DMS 273 (cell line): ENCODE measurements around the gene MAMDC4.

Source experiments
- DNase-seq: peaks from one replicate; lab custom pipeline; 2025; ENCODE audit not compliant: unreplicated experiment; lab: John Stamatoyannopoulos, UW

The MAMDC4 gene

DNA sequence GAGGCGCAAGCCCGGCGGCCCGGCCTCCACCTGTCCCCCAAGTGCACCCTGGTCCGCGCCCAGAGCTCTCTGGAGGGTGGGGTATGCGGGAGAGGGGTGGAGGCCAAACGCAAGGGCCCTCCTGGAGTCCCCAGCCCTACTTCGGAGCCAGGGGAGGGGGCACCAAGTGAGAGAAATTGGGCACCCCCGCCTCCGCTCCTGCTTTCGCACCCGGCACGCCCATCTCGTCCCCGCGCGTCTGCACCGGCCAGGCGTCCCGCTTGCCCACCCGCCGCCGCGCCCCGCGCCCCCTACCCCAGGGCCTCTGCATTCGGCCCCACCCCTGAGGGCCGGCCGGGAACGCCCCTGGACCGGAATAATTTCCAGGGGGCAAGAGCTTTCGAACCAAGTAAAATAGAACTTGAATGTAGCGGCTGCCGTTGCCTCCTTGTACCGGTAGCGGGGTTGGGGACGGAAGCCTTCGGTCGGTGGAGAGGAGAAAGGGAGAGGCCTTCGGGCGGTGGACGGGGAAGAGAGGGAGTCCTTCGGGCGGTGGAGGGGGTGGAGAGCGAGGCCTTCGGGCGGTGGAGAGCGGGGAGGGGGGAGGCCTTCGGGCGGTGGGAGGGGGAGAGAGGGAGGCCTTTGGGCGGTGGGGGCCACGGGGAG, 3.6 kb upstream of the MAMDC4 start:
- peak; percentile 80 for DNase-seq

- peak; percentile 99 for DNase-seq
Measured at GRCh38 chr9:136849038-136849959, 2.8 kb upstream of the MAMDC4 start, which contains the start of gene PHPT1. PHPT1 (plus strand) TSS chr9:136849409; CDS start chr9:136849431, 22 bp downstream.

- DNase-seq: no peak
Measured at GRCh38 chr9:136849960-136850865, 1.9 kb upstream of the MAMDC4 start.

GRCh38 chr9:136850866-136851775, 1.0 kb upstream of the MAMDC4 start:
- DNase-seq: no peak

- DNase-seq: no peak
Measured at GRCh38 chr9:136852664-136853595, 784 bp downstream of the MAMDC4 start.

GRCh38 chr9:136853596-136854112, 1.5 kb downstream of the MAMDC4 start:
- no peak for DNase-seq

DNA sequence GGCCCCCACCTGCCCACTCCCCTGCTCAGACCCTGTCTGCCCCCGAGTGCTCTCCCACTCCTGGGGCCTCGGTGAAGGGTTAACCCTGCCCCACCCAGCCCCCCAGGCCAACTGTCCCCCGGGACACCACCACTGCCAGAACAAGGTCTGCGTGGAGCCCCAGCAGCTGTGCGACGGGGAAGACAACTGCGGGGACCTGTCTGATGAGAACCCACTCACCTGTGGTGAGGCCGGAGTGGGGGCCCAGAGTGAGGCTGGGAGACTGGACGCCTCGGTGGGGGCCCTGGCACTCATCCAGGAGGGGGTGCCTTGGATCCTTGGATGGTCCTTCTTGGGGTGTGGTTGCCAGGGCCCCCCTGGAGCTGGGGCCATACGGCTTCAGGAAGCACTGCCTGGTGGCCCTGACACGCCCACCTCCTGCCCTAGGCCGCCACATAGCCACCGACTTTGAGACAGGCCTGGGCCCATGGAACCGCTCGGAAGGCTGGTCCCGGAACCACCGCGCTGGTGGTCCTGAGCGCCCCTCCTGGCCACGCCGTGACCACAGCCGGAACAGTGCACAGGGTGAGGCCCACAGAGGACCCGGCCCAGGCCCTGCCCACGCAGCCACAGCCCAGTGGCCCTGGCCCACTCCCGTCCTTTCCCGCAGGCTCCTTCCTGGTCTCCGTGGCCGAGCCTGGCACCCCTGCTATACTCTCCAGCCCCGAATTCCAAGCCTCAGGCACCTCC, 2.1 kb downstream of the MAMDC4 start:
- no peak for DNase-seq

DNA sequence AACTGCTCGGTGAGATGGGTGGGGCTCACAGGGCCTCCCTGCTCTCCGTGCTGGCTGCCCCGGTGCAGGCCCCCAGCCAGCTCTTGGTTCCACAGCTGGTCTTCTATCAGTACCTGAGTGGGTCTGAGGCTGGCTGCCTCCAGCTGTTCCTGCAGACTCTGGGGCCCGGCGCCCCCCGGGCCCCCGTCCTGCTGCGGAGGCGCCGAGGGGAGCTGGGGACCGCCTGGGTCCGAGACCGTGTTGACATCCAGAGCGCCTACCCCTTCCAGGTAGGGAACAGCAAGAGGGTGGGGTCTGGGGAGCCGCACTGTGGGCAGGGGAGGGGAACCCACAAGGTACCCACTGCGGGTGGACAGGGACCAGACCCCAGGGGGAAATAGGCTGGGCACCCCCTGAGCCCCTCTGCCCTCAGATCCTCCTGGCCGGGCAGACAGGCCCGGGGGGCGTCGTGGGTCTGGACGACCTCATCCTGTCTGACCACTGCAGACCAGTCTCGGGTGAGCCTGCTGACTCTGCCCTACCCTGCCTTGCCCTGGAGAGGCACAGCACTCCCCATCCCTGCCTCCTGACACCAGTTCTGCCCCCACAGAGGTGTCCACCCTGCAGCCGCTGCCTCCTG, 2.8 kb downstream of the MAMDC4 start:
- DNase-seq: no peak

DNA sequence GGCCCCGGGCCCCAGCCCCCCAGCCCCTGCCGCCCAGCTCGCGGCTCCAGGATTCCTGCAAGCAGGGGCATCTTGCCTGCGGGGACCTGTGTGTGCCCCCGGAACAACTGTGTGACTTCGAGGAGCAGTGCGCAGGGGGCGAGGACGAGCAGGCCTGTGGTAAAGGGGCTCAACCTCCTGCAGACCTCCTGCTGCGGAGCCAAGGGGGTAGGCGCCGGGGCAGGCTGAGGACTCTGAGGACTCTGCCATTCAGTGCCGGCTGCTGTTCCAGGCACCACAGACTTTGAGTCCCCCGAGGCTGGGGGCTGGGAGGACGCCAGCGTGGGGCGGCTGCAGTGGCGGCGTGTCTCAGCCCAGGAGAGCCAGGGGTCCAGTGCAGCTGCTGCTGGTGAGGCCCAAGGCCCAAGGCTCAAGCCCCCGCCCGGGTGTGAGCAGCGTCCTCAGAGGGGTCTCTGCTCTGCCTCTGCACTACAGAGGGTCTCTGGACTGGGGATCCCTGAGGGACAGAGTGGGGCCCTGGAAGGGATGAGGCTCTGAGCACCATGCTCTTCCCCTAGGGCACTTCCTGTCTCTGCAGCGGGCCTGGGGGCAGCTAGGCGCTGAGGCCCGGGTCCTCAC, 3.4 kb downstream of the MAMDC4 start:
- DNase-seq: no peak

DNA sequence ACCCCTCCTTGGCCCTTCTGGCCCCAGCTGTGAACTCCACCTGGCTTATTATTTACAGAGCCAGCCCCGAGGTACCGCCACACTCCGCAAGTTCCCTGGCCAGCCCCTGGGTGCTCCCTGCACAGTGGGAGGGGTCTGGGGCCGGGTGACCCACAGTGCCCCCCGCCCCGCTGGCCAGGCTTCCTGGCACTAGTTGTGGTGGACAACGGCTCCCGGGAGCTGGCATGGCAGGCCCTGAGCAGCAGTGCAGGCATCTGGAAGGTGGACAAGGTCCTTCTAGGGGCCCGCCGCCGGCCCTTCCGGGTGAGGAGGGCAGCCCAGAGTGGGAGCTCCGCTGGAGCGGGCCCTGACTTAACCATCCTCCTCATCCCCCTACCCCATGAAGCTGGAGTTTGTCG, 3.9 kb downstream of the MAMDC4 start:
- peak; percentile 50 for DNase-seq

DNA sequence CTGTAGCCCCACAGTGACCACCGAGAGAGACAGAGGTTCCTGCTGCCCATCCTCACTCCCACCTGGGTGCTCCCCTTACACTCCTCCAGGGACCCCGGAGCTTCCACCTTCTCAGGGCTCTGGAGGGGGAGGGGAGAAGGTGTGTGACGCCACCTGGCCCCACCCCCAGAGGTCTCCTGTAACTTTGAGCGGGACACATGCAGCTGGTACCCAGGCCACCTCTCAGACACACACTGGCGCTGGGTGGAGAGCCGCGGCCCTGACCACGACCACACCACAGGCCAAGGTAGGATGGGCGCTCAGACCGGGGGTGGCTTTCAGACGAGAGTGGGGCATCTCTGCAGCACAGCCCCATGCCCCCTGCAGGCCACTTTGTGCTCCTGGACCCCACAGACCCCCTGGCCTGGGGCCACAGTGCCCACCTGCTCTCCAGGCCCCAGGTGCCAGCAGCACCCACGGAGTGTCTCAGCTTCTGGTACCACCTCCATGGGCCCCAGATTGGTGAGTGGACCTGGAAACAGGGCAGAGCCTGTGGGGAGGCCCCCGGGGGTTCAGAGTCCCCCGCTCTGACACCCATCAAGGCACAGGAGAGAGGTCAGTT, 4.5 kb downstream of the MAMDC4 start:
- DNase-seq: no peak

GRCh38 chr9:136857166-136857565, 5.0 kb downstream of the MAMDC4 start:
- no peak for DNase-seq

GRCh38 chr9:136857581-136858412, 5.7 kb downstream of the MAMDC4 start:
- DNase-seq: no peak

DNA sequence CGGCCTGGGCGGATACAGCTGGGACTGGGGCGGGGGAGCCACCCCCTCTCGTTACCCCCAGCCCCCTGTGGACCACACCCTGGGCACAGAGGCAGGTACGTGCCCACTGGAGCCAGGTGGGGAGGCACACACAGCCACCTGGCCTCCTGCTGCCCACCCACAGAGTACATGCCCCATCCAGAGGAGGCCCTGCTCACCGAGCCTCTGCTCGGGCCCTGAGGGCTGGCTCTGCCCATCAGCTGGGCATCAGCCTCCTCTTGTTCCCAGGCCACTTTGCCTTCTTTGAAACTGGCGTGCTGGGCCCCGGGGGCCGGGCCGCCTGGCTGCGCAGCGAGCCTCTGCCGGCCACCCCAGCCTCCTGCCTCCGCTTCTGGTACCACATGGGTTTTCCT, 6.3 kb downstream of the MAMDC4 start:
- DNase-seq: no peak

DNA sequence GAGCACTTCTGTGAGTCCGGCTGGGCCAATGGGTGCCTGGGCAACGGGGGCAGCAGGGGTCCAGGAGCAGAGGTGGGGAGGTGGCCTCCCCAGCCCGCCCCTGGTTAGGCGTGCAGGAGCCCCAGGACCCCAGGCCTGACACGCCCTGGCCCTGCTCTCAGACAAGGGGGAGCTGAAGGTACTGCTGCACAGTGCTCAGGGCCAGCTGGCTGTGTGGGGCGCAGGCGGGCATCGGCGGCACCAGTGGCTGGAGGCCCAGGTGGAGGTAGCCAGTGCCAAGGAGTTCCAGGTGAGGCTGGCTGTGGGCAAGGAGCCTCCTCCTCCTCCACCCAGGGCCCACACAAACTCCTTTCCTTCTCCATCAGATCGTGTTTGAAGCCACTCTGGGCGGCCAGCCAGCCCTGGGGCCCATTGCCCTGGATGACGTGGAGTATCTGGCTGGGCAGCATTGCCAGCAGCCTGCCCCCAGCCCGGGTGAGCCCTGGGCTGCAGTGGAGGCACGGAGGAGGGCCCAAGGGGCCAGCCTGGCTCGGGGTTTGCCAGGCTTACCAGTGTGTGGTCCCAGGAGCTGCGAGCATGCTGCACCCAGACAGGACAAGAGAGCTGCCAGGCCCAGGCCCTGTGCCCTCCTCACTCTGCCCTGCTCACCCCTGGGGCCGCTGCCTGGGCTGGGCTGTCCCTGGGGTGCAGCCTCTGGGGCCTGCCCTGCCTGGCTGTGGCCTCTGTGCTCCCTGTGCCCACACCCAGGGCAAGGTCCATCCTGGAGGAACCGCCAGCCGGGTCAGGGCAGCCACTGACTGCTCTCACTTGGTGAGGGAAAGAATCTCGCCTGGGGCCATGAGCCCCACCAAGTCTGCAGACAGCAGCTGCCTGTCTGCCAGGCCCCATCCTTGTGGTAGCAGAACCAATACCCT, 7.0 kb downstream of the MAMDC4 start:
- DNase-seq: peak; percentile 65
